ENCODE data around the gene PTGER3. TPM values are rescaled to one million over a fixed set of nuclear protein-coding genes. Genes with fewer than 3 reads are reported as not detected.

PTGER3 gene
- polyA plus RNA-seq, 3 donors, result 0.29 TPM; not detected in 2

DNA sequence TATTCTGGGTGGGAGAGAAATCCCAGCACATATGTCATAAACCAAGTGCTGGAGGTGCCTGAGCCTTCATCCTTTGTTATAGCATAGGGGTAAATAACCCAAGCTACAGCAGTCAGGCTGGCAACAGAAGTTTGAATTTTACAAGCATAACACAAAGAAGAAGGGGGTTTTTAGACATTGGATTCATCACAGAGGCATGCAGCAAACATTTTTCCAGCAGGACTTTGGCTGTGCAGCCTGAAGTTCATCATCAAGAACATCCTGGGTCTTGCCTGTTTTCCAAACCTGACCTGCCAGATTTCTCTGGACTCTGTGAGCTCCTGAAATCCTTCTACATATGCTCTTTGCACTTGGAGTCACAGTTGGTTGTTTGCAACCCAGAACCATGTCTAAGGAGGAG, 16.2 kb downstream of the PTGER3 start:
- Mint-ChIP-seq H3K9me3 (no peaks in the 10 kb centered on the region), H3K27ac (no peak overlapping the region)

DNA sequence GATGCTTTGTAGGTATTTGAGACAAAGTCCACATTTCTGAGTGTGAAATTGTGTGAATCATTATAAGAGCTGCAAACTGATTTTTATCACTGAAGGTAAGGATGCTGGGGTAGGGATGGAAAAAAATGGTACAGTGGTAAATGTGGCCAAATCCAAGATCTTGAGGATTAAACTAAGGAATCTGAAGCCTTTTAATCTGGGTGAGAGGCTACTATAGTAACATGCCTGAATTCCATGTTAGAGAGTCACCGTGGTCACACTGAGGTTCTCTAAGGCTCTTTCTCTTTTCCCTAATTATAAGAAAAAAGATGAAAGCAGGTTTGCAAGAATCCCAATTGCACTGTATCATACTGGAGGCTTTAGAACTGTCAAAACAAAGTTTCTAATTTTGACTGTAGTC, 17.6 kb downstream of the PTGER3 start:
- H3K4me3 ChIP-seq (replicated peaks in 1 of 3; ENCODE audit: low read depth in 2 of 3, low read length in 3 of 3), result no peak overlapping the region
- DNase-seq, result no peak
- Mint-ChIP-seq H3K36me3 (no peaks in the 10 kb centered on the region), H3K4me1 (peaks cover 9% of the 10 kb centered on the region), H3K9me3 (peaks cover 0 to under 1% (median 0%) of the 10 kb centered on the region in 7 donors), H3K4me3 (no peak overlapping the region), H3K27me3 (ENCODE audit: low read depth in 3 of 3) (peaks cover under 1 to 2% (median 2%) of the 10 kb centered on the region in 3 donors), H3K27ac (no peak overlapping the region)
- H3K27ac ChIP-seq (ENCODE audit: low read depth in 1 of 2, low read length in 2 of 2), result no peak overlapping the region
- intact Hi-C loops (cut with micrococcal nuclease), result no loop called here
- no peaks in the 10 kb centered on the region for H4K20me1 ChIP-seq (ENCODE audit: insufficient read depth, low read length)
- H3K36me3 ChIP-seq (replicated peaks in 1 of 2; ENCODE audit: control insufficient read depth in 1 of 2, insufficient read depth in 2 of 2, low read length in 2 of 2), result no peaks in the 10 kb centered on the region
- no peak overlapping the region for H3K9ac ChIP-seq (ENCODE audit: insufficient read depth, low read length, poor library complexity, severe bottlenecking)
- no peak overlapping the region for H2AFZ ChIP-seq (ENCODE audit: insufficient read depth, low read depth, low read length, poor library complexity, severe bottlenecking)
- no peaks in the 10 kb centered on the region for H3K79me2 ChIP-seq (ENCODE audit: insufficient read depth, low read length)
- no peak overlapping the region for H3K4me2 ChIP-seq (replicated peaks; ENCODE audit: extremely low read depth, low read length, poor library complexity, severe bottlenecking)
- no peaks in the 10 kb centered on the region for H3K4me1 ChIP-seq (ENCODE audit: control insufficient read depth in 1 of 2, insufficient read depth in 2 of 2, low read length in 2 of 2)
- TF ChIP-seq, protein P1, sequence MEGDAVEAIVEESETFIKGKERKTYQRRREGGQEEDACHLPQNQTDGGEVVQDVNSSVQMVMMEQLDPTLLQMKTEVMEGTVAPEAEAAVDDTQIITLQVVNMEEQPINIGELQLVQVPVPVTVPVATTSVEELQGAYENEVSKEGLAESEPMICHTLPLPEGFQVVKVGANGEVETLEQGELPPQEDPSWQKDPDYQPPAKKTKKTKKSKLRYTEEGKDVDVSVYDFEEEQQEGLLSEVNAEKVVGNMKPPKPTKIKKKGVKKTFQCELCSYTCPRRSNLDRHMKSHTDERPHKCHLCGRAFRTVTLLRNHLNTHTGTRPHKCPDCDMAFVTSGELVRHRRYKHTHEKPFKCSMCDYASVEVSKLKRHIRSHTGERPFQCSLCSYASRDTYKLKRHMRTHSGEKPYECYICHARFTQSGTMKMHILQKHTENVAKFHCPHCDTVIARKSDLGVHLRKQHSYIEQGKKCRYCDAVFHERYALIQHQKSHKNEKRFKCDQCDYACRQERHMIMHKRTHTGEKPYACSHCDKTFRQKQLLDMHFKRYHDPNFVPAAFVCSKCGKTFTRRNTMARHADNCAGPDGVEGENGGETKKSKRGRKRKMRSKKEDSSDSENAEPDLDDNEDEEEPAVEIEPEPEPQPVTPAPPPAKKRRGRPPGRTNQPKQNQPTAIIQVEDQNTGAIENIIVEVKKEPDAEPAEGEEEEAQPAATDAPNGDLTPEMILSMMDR (IDR thresholded peaks at IDR 0.05), result no peak
- H3K9me3 ChIP-seq (replicated peaks in 1 of 2; ENCODE audit: control insufficient read depth in 1 of 2, insufficient read depth in 1 of 2, low read length in 2 of 2), result no peaks in the 10 kb centered on the region
- no CpG with 5 or more reads among the region's 1 CpG for WGBS (ENCODE audit: insufficient coverage)
- peaks cover 0 to 2% of the 10 kb centered on the region in 2 donors for H3K27me3 ChIP-seq (ENCODE audit: control insufficient read depth in 2 of 2, insufficient read depth in 2 of 2, low read length in 2 of 2)

More for the DNA sequence above, 16.2 kb downstream of the PTGER3 start:
- H2AFZ ChIP-seq (ENCODE audit: insufficient read depth, low read depth, low read length, poor library complexity, severe bottlenecking), result no peak overlapping the region
- H3K36me3 ChIP-seq (replicated peaks in 1 of 2; ENCODE audit: control insufficient read depth in 1 of 2, insufficient read depth in 2 of 2, low read length in 2 of 2), result no peaks in the 10 kb centered on the region
- H3K36me3 Mint-ChIP-seq, result no peaks in the 10 kb centered on the region
- H3K4me1 Mint-ChIP-seq, result peaks cover 9% of the 10 kb centered on the region
- H3K27me3 Mint-ChIP-seq (ENCODE audit: low read depth in 3 of 3), result peaks cover 0 to 2% (median 2%) of the 10 kb centered on the region in 3 donors
- no peak overlapping the region for H3K27ac ChIP-seq (ENCODE audit: low read depth in 1 of 2, low read length in 2 of 2)
- peaks cover 0 to 2% of the 10 kb centered on the region in 2 donors for H3K27me3 ChIP-seq (ENCODE audit: control insufficient read depth in 2 of 2, insufficient read depth in 2 of 2, low read length in 2 of 2)
- no peaks in the 10 kb centered on the region for H4K20me1 ChIP-seq (ENCODE audit: insufficient read depth, low read length)
- H3K79me2 ChIP-seq (ENCODE audit: insufficient read depth, low read length), result no peaks in the 10 kb centered on the region
- intact Hi-C loops (cut with micrococcal nuclease), result no loop called here
- no peak overlapping the region for H3K9ac ChIP-seq (ENCODE audit: insufficient read depth, low read length, poor library complexity, severe bottlenecking)
- no peak for DNase-seq
- H3K4me3 Mint-ChIP-seq, result no peak overlapping the region
- TF ChIP-seq, protein P1 (IDR thresholded peaks at IDR 0.05), result no peak
- H3K4me2 ChIP-seq (replicated peaks; ENCODE audit: extremely low read depth, low read length, poor library complexity, severe bottlenecking), result no peak overlapping the region
- H3K4me1 ChIP-seq (ENCODE audit: control insufficient read depth in 1 of 2, insufficient read depth in 2 of 2, low read length in 2 of 2), result no peaks in the 10 kb centered on the region
- H3K9me3 ChIP-seq (replicated peaks in 1 of 2; ENCODE audit: control insufficient read depth in 1 of 2, insufficient read depth in 1 of 2, low read length in 2 of 2), result no peaks in the 10 kb centered on the region
- no peak overlapping the region for H3K4me3 ChIP-seq (replicated peaks in 1 of 3; ENCODE audit: low read depth in 2 of 3, low read length in 3 of 3)

All from CD14-positive monocyte (primary cell).